IMR-90 (cell line): ENCODE results near the gene ARGLU1.

Experiments used
- CTCF ChIP-seq: conservative IDR thresholded peaks from 2 replicates; pipeline ENCODE4 v1.5.1; 2012; ENCODE audit warnings: mild to moderate bottlenecking, low read depth, low read length, improper control_type of control experiment
- MXI1 ChIP-seq: IDR thresholded peaks from 2 replicates; pipeline ENCODE4 v1.6.1; 2012; ENCODE audit warnings: low read depth, mild to moderate bottlenecking, low read length, moderate library complexity, borderline replicate concordance
- POLR2A ChIP-seq: IDR thresholded peaks from 2 replicates; pipeline ENCODE4 v1.6.1; 2012; ENCODE audit warnings: mild to moderate bottlenecking, low read depth, low read length
- RAD21 ChIP-seq: IDR thresholded peaks from 2 replicates; pipeline ENCODE4 v1.6.1; 2012; ENCODE audit warnings: low read length, improper control_type of control experiment

- TF ChIP-seq CTCF = no peak
- TF ChIP-seq RAD21 = no peak
- TF ChIP-seq POLR2A = no peak
- no peak for TF ChIP-seq MXI1
Observed at GRCh38 chr13:106551751-106552150, 16.2 kb downstream of the ARGLU1 start.
